ENCODE results near the gene RHOU.

RHOU gene

DNA sequence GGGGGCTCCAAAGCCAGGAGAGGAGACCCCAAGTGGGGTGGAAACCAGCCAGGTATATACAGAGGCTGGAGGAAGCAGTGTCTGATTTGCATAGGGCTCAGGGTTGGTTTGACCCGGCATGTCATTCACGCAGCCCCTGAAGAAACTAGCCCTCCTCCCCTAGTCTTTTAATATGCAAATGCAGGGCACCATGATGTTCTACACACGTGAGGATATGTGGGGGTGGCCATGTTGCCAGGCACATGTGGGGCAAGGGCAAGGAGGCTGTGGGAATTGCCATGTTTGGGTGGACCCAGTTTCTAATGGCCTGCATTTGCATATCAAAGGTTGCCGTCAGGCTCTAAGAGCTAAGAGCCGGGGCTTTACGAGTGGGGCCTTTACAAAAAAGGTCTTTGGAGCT, 12.0 kb upstream of the RHOU start:
- no peaks in the 10 kb centered on the region for H4K20me1 ChIP-seq (ENCODE audit: low read depth, low read length)
- H3K9ac ChIP-seq (ENCODE audit: low read length): no peak overlapping the region
- H3K4me2 ChIP-seq (ENCODE audit: low read depth, low read length, poor library complexity, severe bottlenecking): no peak overlapping the region
- H3K9me3 ChIP-seq (ENCODE audit: insufficient read depth, low read length): no peaks in the 10 kb centered on the region
- H3K9me2 ChIP-seq (replicated peaks; ENCODE audit: insufficient read depth, low read length): no peaks in the 10 kb centered on the region
- TF ChIP-seq, protein P1, sequence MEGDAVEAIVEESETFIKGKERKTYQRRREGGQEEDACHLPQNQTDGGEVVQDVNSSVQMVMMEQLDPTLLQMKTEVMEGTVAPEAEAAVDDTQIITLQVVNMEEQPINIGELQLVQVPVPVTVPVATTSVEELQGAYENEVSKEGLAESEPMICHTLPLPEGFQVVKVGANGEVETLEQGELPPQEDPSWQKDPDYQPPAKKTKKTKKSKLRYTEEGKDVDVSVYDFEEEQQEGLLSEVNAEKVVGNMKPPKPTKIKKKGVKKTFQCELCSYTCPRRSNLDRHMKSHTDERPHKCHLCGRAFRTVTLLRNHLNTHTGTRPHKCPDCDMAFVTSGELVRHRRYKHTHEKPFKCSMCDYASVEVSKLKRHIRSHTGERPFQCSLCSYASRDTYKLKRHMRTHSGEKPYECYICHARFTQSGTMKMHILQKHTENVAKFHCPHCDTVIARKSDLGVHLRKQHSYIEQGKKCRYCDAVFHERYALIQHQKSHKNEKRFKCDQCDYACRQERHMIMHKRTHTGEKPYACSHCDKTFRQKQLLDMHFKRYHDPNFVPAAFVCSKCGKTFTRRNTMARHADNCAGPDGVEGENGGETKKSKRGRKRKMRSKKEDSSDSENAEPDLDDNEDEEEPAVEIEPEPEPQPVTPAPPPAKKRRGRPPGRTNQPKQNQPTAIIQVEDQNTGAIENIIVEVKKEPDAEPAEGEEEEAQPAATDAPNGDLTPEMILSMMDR (IDR thresholded peaks at IDR 0.05; ENCODE audit: insufficient read depth, low read length, poor library complexity, severe bottlenecking): no peak
- no peak for TF ChIP-seq EZH2phosphoT487 (conservative IDR thresholded peaks at IDR 0.05; ENCODE audit: low read length)
- H3K27me3 ChIP-seq (ENCODE audit: low read length): no peaks in the 10 kb centered on the region
- no peak overlapping the region for H2AFZ ChIP-seq (ENCODE audit: low read depth, low read length, severe bottlenecking)
- H3K79me2 ChIP-seq (ENCODE audit: insufficient read depth, low read length): no peaks in the 10 kb centered on the region
- H3K27ac ChIP-seq (ENCODE audit: low read depth, low read length): no peak overlapping the region
- H3K4me3 ChIP-seq (ENCODE audit: insufficient read depth, low read length, poor library complexity, severe bottlenecking): no peak overlapping the region
- no peaks in the 10 kb centered on the region for H3F3A ChIP-seq (ENCODE audit: insufficient read depth)
- H3K36me3 ChIP-seq (ENCODE audit: low read length): no peaks in the 10 kb centered on the region

GRCh38 chr1:228723921-228724320, 11.4 kb upstream of the RHOU start:
- no peaks in the 10 kb centered on the region for H3F3A ChIP-seq (ENCODE audit: insufficient read depth)
- H3K36me3 ChIP-seq (ENCODE audit: low read length): no peaks in the 10 kb centered on the region
- H4K20me1 ChIP-seq (ENCODE audit: low read depth, low read length): no peaks in the 10 kb centered on the region
- TF ChIP-seq, protein P1 (IDR thresholded peaks at IDR 0.05; ENCODE audit: insufficient read depth, low read length, poor library complexity, severe bottlenecking): no peak
- TF ChIP-seq EZH2phosphoT487 (conservative IDR thresholded peaks at IDR 0.05; ENCODE audit: low read length): no peak
- H3K27ac ChIP-seq (ENCODE audit: low read depth, low read length): no peak overlapping the region
- no peak overlapping the region for H2AFZ ChIP-seq (ENCODE audit: low read depth, low read length, severe bottlenecking)
- H3K4me3 ChIP-seq (ENCODE audit: insufficient read depth, low read length, poor library complexity, severe bottlenecking): no peak overlapping the region
- H3K9ac ChIP-seq (ENCODE audit: low read length): no peak overlapping the region
- H3K9me2 ChIP-seq (replicated peaks; ENCODE audit: insufficient read depth, low read length): no peaks in the 10 kb centered on the region
- H3K79me2 ChIP-seq (ENCODE audit: insufficient read depth, low read length): no peaks in the 10 kb centered on the region
- no peak overlapping the region for H3K4me2 ChIP-seq (ENCODE audit: low read depth, low read length, poor library complexity, severe bottlenecking)
- H3K27me3 ChIP-seq (ENCODE audit: low read length): no peaks in the 10 kb centered on the region
- H3K9me3 ChIP-seq (ENCODE audit: insufficient read depth, low read length): no peaks in the 10 kb centered on the region

DNA sequence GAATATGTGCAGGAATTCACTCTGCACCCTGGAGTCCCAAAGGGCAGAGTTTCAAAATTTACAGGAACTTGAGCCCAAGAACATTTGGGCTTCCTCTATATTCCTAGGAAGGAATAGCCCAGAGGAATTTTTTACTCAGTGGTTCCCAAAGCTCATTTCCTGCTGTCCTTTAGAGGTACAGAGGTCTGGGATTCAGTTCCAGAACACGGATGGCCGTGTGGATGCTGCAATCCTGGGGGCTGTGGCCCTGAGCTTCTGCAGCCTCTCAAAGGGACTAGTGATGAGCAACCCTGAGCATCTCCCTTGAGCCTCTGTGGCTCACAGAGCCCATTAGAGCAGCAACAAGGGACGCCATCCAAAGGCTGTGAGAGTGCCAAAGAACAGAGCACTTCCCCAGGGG, 10.1 kb upstream of the RHOU start:
- Histone ChIP-seq H3K9me3 (ENCODE audit: insufficient read depth, low read length) (no peaks in the 10 kb centered on the region), H3K79me2 (ENCODE audit: insufficient read depth, low read length) (no peaks in the 10 kb centered on the region), H2AFZ (ENCODE audit: low read depth, low read length, severe bottlenecking) (no peak overlapping the region), H3K36me3 (ENCODE audit: low read length) (no peaks in the 10 kb centered on the region), H3K9me2 (replicated peaks; ENCODE audit: insufficient read depth, low read length) (no peaks in the 10 kb centered on the region), H3K4me2 (ENCODE audit: low read depth, low read length, poor library complexity, severe bottlenecking) (no peak overlapping the region), H3F3A (ENCODE audit: insufficient read depth) (no peaks in the 10 kb centered on the region), H3K4me3 (ENCODE audit: insufficient read depth, low read length, poor library complexity, severe bottlenecking) (no peak overlapping the region), H4K20me1 (ENCODE audit: low read depth, low read length) (no peaks in the 10 kb centered on the region), H3K9ac (ENCODE audit: low read length) (no peak overlapping the region), H3K27ac (ENCODE audit: low read depth, low read length) (no peak overlapping the region), H3K27me3 (ENCODE audit: low read length) (no peaks in the 10 kb centered on the region)
- no peak for TF ChIP-seq EZH2phosphoT487 (conservative IDR thresholded peaks at IDR 0.05; ENCODE audit: low read length)
- TF ChIP-seq, protein P1 (IDR thresholded peaks at IDR 0.05; ENCODE audit: insufficient read depth, low read length, poor library complexity, severe bottlenecking): no peak

All from SU-DHL-6 (cell line).